Astrocyte (in vitro differentiated cells and primary cell): ENCODE measurements around the gene IFI16. TPM values are rescaled to one million over a fixed set of nuclear protein-coding genes. Genes with fewer than 3 reads are reported as not detected.

Source experiments
- DNase-seq: peaks from one replicate; pipeline ENCODE4 v3.0.0-alpha.2; 2010; ENCODE audit warnings: low read depth
- FAIRE-seq: peaks from 2 replicates; lab custom pipeline; 2011; peaks lifted over from hg19 to GRCh38; lab: Jason Lieb, UNC
- H2AFZ ChIP-seq: 2 replicates; pipeline ENCODE4 v1.6.0; 2012; ENCODE audit warnings: low read depth, low read length, inconsistent platforms
- H3K27ac ChIP-seq: 2 replicates; pipeline ENCODE4 v1.5.1; 2011; ENCODE audit warnings: low read depth, low read length, inconsistent platforms
- H3K27me3 ChIP-seq: 2 replicates; pipeline ENCODE4 v1.6.0; 2011; ENCODE audit warnings: low read length, inconsistent platforms; ENCODE audit not compliant: insufficient read depth
- H3K36me3 ChIP-seq: 2 replicates; pipeline ENCODE4 v1.5.1; 2011; ENCODE audit warnings: low read length, inconsistent platforms; ENCODE audit not compliant: insufficient read depth
- H3K4me1 ChIP-seq: 2 replicates; pipeline ENCODE4 v1.5.1; 2011; ENCODE audit warnings: low read length, inconsistent platforms; ENCODE audit not compliant: insufficient read depth
- H3K4me2 ChIP-seq: 2 replicates; pipeline ENCODE4 v1.6.0; 2012; ENCODE audit warnings: low read length, inconsistent platforms
- H3K4me3 ChIP-seq: 2 replicates; pipeline ENCODE4 v1.5.1; 2011; ENCODE audit warnings: low read depth, mild to moderate bottlenecking, low read length, inconsistent platforms; ENCODE audit not compliant: insufficient read depth
- H3K79me2 ChIP-seq: 2 replicates; pipeline ENCODE4 v1.6.0; 2012; ENCODE audit warnings: mild to moderate bottlenecking, low read length, inconsistent platforms; ENCODE audit not compliant: insufficient read depth
- H3K9ac ChIP-seq: 2 replicates; pipeline ENCODE4 v1.6.0; 2012; ENCODE audit warnings: mild to moderate bottlenecking, low read length, inconsistent platforms
- H3K9me3 ChIP-seq: 2 replicates; pipeline ENCODE4 v1.5.1; 2012; ENCODE audit warnings: low read depth, mild to moderate bottlenecking, low read length, inconsistent platforms; ENCODE audit not compliant: insufficient read depth
- H4K20me1 ChIP-seq: 2 replicates; pipeline ENCODE4 v1.6.0; 2012; ENCODE audit warnings: low read length, inconsistent platforms; ENCODE audit not compliant: insufficient read depth
- H3K27ac Mint-ChIP-seq: one replicate; pipeline ENCODE4 v1.8.0; 2021; ENCODE audit warnings: mild to moderate bottlenecking, mixed read lengths; ENCODE audit not compliant: unreplicated experiment
- H3K27me3 Mint-ChIP-seq: one replicate; pipeline ENCODE4 v1.8.0; 2021; ENCODE audit warnings: low read depth, mixed read lengths; ENCODE audit not compliant: unreplicated experiment
- H3K36me3 Mint-ChIP-seq: one replicate; pipeline ENCODE4 v1.8.0; 2021; ENCODE audit warnings: low read depth, mixed read lengths; ENCODE audit not compliant: unreplicated experiment
- H3K4me1 Mint-ChIP-seq: one replicate; pipeline ENCODE4 v1.8.0; 2021; ENCODE audit warnings: low read depth, mixed read lengths; ENCODE audit not compliant: unreplicated experiment
- H3K4me3 Mint-ChIP-seq: one replicate; pipeline ENCODE4 v1.8.0; 2021; ENCODE audit warnings: mild to moderate bottlenecking, moderate library complexity, mixed read lengths; ENCODE audit not compliant: unreplicated experiment
- H3K9me3 Mint-ChIP-seq: one replicate; pipeline ENCODE4 v1.8.0; 2021; ENCODE audit warnings: mild to moderate bottlenecking, mixed read lengths; ENCODE audit not compliant: unreplicated experiment
- EZH2 ChIP-seq: IDR thresholded peaks from 2 replicates; pipeline ENCODE4 v1.6.1; 2012; ENCODE audit warnings: mild to moderate bottlenecking, low read length, inconsistent platforms; ENCODE audit not compliant: insufficient read depth
- total RNA-seq: library from RNA; stranded (reverse); gene quantifications from 2 replicates; pipeline ENCODE4 v1.2.1, GENCODE V29; 2021
- TF ChIP-seq, protein P1 (sequence below): IDR thresholded peaks from 2 replicates; pipeline ENCODE4 v1.5.1; 2011; ENCODE audit warnings: low read depth, mild to moderate bottlenecking, inconsistent platforms, low read length, moderate library complexity; ENCODE audit not compliant: insufficient read depth

IFI16 gene
- total RNA-seq, 1 donor from 2014 or later = 109 TPM

DNA sequence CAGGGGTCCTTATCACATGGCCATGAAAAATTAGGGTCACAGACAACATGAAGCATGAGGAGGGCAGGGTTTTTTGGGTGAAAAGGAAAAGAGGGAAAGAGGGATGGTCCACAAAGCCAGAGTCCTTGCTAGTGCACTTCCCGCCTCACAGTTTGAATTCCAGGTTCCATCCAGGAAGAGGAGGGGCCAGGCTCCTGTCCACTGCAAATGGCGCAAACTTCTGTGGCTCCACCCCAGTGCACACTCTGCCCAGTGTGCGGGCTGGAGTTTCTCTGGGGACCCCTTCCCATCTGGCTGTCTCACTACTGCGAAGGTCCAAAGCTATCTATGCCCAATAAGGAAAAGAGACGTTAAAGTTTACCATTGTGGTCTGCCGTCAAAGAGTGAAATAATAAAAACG, 49.0 kb downstream of the IFI16 start:
- Histone ChIP-seq H3K4me2 (no peak overlapping the region), H3K4me3 (no peak overlapping the region), H3K36me3 (peaks cover 7% of the 10 kb centered on the region), H3K9me3 (no peaks in the 10 kb centered on the region), H3K9ac (no peak overlapping the region), H3K27me3 (no peaks in the 10 kb centered on the region), H3K79me2 (no peaks in the 10 kb centered on the region), H2AFZ (no peak overlapping the region), H3K27ac (no peak overlapping the region), H3K4me1 (peaks cover 6% of the 10 kb centered on the region), H4K20me1 (no peaks in the 10 kb centered on the region)
- H3K36me3 Mint-ChIP-seq = peaks cover 13% of the 10 kb centered on the region
- no peak overlapping the region for H3K27ac Mint-ChIP-seq
- DNase-seq = no peak
- no peak for TF ChIP-seq EZH2
- TF ChIP-seq, protein P1, sequence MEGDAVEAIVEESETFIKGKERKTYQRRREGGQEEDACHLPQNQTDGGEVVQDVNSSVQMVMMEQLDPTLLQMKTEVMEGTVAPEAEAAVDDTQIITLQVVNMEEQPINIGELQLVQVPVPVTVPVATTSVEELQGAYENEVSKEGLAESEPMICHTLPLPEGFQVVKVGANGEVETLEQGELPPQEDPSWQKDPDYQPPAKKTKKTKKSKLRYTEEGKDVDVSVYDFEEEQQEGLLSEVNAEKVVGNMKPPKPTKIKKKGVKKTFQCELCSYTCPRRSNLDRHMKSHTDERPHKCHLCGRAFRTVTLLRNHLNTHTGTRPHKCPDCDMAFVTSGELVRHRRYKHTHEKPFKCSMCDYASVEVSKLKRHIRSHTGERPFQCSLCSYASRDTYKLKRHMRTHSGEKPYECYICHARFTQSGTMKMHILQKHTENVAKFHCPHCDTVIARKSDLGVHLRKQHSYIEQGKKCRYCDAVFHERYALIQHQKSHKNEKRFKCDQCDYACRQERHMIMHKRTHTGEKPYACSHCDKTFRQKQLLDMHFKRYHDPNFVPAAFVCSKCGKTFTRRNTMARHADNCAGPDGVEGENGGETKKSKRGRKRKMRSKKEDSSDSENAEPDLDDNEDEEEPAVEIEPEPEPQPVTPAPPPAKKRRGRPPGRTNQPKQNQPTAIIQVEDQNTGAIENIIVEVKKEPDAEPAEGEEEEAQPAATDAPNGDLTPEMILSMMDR = no peak
- peaks cover 7% of the 10 kb centered on the region for H3K4me1 Mint-ChIP-seq
- peaks cover 1% of the 10 kb centered on the region for H3K9me3 Mint-ChIP-seq
- no peaks in the 10 kb centered on the region for H3K27me3 Mint-ChIP-seq
- no peak overlapping the region for H3K4me3 Mint-ChIP-seq
- no peak for FAIRE-seq

DNA sequence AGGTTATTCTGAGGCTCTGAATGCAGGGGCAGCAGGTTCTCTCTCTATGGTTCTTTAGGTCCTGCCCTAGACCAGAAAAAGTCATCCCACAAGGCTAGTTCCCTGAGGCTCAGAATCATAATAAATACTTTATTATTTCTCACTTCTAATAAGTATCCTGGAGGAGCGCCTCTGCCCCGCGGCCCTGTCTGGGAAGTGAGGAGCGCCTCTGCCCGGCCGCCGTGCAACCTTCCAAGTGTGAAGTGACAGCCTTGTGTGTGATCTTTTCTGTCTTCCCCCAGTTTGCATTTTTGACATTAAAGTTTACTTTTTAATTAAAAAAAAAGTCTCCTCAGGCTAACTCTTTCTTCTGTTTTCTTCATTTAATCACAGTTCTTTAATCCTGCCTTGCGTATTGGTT, 55.4 kb downstream of the IFI16 start:
- Histone ChIP-seq H3K27ac (no peak overlapping the region), H3K9ac (no peak overlapping the region), H4K20me1 (no peaks in the 10 kb centered on the region), H3K4me3 (no peak overlapping the region), H3K79me2 (no peaks in the 10 kb centered on the region), H3K4me1 (no peaks in the 10 kb centered on the region), H3K9me3 (no peaks in the 10 kb centered on the region), H3K27me3 (no peaks in the 10 kb centered on the region), H2AFZ (no peak overlapping the region), H3K4me2 (no peak overlapping the region), H3K36me3 (no peaks in the 10 kb centered on the region)
- DNase-seq = no peak
- TF ChIP-seq EZH2 = no peak
- TF ChIP-seq, protein P1 = no peak
- Mint-ChIP-seq H3K9me3 (peaks cover 1% of the 10 kb centered on the region), H3K27ac (no peak overlapping the region), H3K27me3 (no peaks in the 10 kb centered on the region), H3K4me3 (no peak overlapping the region), H3K36me3 (no peaks in the 10 kb centered on the region), H3K4me1 (no peaks in the 10 kb centered on the region)
- no peak for FAIRE-seq

- no peaks in the 10 kb centered on the region for H3K36me3 ChIP-seq
- DNase-seq (no peak), FAIRE-seq (no peak)
- H3K4me1 ChIP-seq = no peaks in the 10 kb centered on the region
- no peak overlapping the region for H3K4me3 Mint-ChIP-seq
- H4K20me1 ChIP-seq = no peaks in the 10 kb centered on the region
- no peaks in the 10 kb centered on the region for H3K36me3 Mint-ChIP-seq
- H3K4me3 ChIP-seq = no peak overlapping the region
- H3K4me2 ChIP-seq = no peak overlapping the region
- H3K9me3 ChIP-seq = no peaks in the 10 kb centered on the region
- no peaks in the 10 kb centered on the region for H3K79me2 ChIP-seq
- TF ChIP-seq, protein P1 = no peak
- no peak for TF ChIP-seq EZH2
- no peak overlapping the region for H3K27ac ChIP-seq
- H3K4me1 Mint-ChIP-seq = no peaks in the 10 kb centered on the region
- no peak overlapping the region for H2AFZ ChIP-seq
- H3K27ac Mint-ChIP-seq = no peak overlapping the region
- no peak overlapping the region for H3K9ac ChIP-seq
- no peaks in the 10 kb centered on the region for H3K27me3 Mint-ChIP-seq
- H3K27me3 ChIP-seq = no peaks in the 10 kb centered on the region
- peaks cover 1% of the 10 kb centered on the region for H3K9me3 Mint-ChIP-seq
Measured at GRCh38 chr1:159066108-159066507, 56.4 kb downstream of the IFI16 start.
